ENCODE data around the gene PCDHGB5. TPM values are rescaled to one million over a fixed set of nuclear protein-coding genes. Genes with fewer than 3 reads are reported as not detected.

Gene PCDHGB5
- total RNA-seq, 4 donors from 2014 or later, result 13.3 to 27.4 (median 15.3) TPM

- peaks cover 40% of the 10 kb centered on the region for H3K9me3 ChIP-seq
- H3K27ac ChIP-seq, result no peak overlapping the region
These were observed 39.5 kb downstream of the PCDHGB5 start for GRCh38 chr5:141437221-141437620.

GRCh38 chr5:141439411-141440141, 41.8 kb downstream of the PCDHGB5 start:
- peaks cover 21% of the 10 kb centered on the region for H3K9me3 ChIP-seq
- WGBS, result 63% methylated on average over 10 of the region's 10 CpGs

More at GRCh38 chr5:141437221-141437620, 39.5 kb downstream of the PCDHGB5 start:
- no peaks in the 10 kb centered on the region for H3K36me3 ChIP-seq
- no peaks in the 10 kb centered on the region for H3K4me1 ChIP-seq
- H3K4me3 ChIP-seq, result no peak overlapping the region
- TF ChIP-seq POLR2A (IDR thresholded peaks at IDR 0.05) (no peak), CTCF (IDR thresholded peaks at IDR 0.05) (no peak), EP300 (IDR thresholded peaks at IDR 0.05) (no peak), POLR2AphosphoS5 (IDR thresholded peaks at IDR 0.05) (no peak)
- H3K27me3 ChIP-seq, result no peaks in the 10 kb centered on the region
- WGBS, result 95% methylated on average over 2 of the region's 2 CpGs
- DNase-seq (ENCODE audit: low spot score in 2 of 2), result no peak

GRCh38 chr5:141440341-141440740, 42.6 kb downstream of the PCDHGB5 start:
- Histone ChIP-seq H3K4me3 (no peak overlapping the region), H3K4me1 (no peaks in the 10 kb centered on the region), H3K27ac (no peak overlapping the region), H3K9me3 (peaks cover 21% of the 10 kb centered on the region), H3K27me3 (no peaks in the 10 kb centered on the region), H3K36me3 (no peaks in the 10 kb centered on the region)
- WGBS, result 97% methylated on average over 9 of the region's 9 CpGs
- no peak for TF ChIP-seq POLR2A (IDR thresholded peaks at IDR 0.05)
- no peak for TF ChIP-seq CTCF (IDR thresholded peaks at IDR 0.05)
- no peak for TF ChIP-seq POLR2AphosphoS5 (IDR thresholded peaks at IDR 0.05)
- TF ChIP-seq EP300 (IDR thresholded peaks at IDR 0.05), result no peak
- no peak for DNase-seq (ENCODE audit: low spot score in 2 of 2)

More at GRCh38 chr5:141439411-141440141, 41.8 kb downstream of the PCDHGB5 start:
- Histone ChIP-seq H3K4me3 (no peak overlapping the region), H3K36me3 (no peaks in the 10 kb centered on the region), H3K27ac (no peak overlapping the region), H3K27me3 (no peaks in the 10 kb centered on the region), H3K4me1 (no peaks in the 10 kb centered on the region)
- TF ChIP-seq POLR2AphosphoS5 (IDR thresholded peaks at IDR 0.05) (no peak), POLR2A (IDR thresholded peaks at IDR 0.05) (no peak), CTCF (IDR thresholded peaks at IDR 0.05) (no peak), EP300 (IDR thresholded peaks at IDR 0.05) (no peak)
- no peak for DNase-seq (ENCODE audit: low spot score in 2 of 2)

GRCh38 chr5:141441571-141442170, 43.9 kb downstream of the PCDHGB5 start:
- H3K4me1 ChIP-seq, result no peaks in the 10 kb centered on the region
- no peaks in the 10 kb centered on the region for H3K36me3 ChIP-seq
- peaks cover 21% of the 10 kb centered on the region for H3K9me3 ChIP-seq
- H3K4me3 ChIP-seq, result no peak overlapping the region
- no peak for DNase-seq (ENCODE audit: low spot score in 2 of 2)
- TF ChIP-seq CTCF (IDR thresholded peaks at IDR 0.05), result no peak
- TF ChIP-seq EP300 (IDR thresholded peaks at IDR 0.05), result no peak
- TF ChIP-seq POLR2A (IDR thresholded peaks at IDR 0.05), result no peak
- TF ChIP-seq POLR2AphosphoS5 (IDR thresholded peaks at IDR 0.05), result no peak
- WGBS, result 46% methylated on average over 45 of the region's 50 CpGs
- no peak overlapping the region for H3K27ac ChIP-seq
- H3K27me3 ChIP-seq, result no peaks in the 10 kb centered on the region

Other genes starting within 250 kb of the PCDHGB5 start
- gene PCDHB6, start 247.9 kb upstream of the PCDHGB5 start, total RNA-seq, result 1 to 10 TPM in 2 of 4 donors, under 1 TPM in 1, not detected in 1; 0.76 to 2.2 (median 1.7) TPM
- gene PCDHB7, start 225.3 kb upstream of the PCDHGB5 start, total RNA-seq, result 1 to 10 TPM in 1 of 4 donors, under 1 TPM in 3; 0.49 to 1.2 (median 0.78) TPM
- gene PCDHB8, start 220.2 kb upstream of the PCDHGB5 start, total RNA-seq, result under 1 TPM in 3 of 4 donors, not detected in 1; 0.62 to 0.93 (median 0.68) TPM
- gene PCDHB16, start 215.6 kb upstream of the PCDHGB5 start, total RNA-seq, result 1 to 10 TPM; 2.9 to 4.8 (median 3.2) TPM
- gene PCDHB9, start 210.8 kb upstream of the PCDHGB5 start, total RNA-seq, result 1 to 10 TPM; 1.1 to 3.2 (median 2.5) TPM
- 1 to 10 TPM in 3 of 4 donors, under 1 TPM in 1; 0.60 to 1.4 (median 1.2) TPM for gene PCDHB10, start 205.6 kb upstream of the PCDHGB5 start, total RNA-seq
- 1 to 10 TPM in 3 of 4 donors, under 1 TPM in 1; 0.98 to 2.8 (median 1.2) TPM for gene PCDHB11, start 198.3 kb upstream of the PCDHGB5 start, total RNA-seq
- gene PCDHB12, start 189.2 kb upstream of the PCDHGB5 start, total RNA-seq, result 1 to 10 TPM in 1 of 4 donors, under 1 TPM in 3; 0.83 to 2.2 (median 0.95) TPM
- 1 to 10 TPM; 5.9 to 10.0 (median 6.2) TPM for gene PCDHB13, start 184.0 kb upstream of the PCDHGB5 start, total RNA-seq
- gene PCDHB14, start 174.6 kb upstream of the PCDHGB5 start, total RNA-seq, result 1 to 10 TPM; 2.5 to 6.5 (median 6.0) TPM
- 1 to 10 TPM in 3 of 4 donors, under 1 TPM in 1; 0.68 to 2.3 (median 1.6) TPM for gene PCDHB15, start 152.6 kb upstream of the PCDHGB5 start, total RNA-seq
- 1 to 10 TPM in 2 of 4 donors, under 1 TPM in 2; 0.57 to 4.5 (median 0.99) TPM for gene SLC25A2, start 93.9 kb upstream of the PCDHGB5 start, total RNA-seq
- 10 to 100 TPM; 47.3 to 70.3 (median 62.7) TPM for gene TAF7, start 77.2 kb upstream of the PCDHGB5 start, total RNA-seq
- under 1 TPM; 0.26 to 0.38 (median 0.33) TPM for gene PCDHGA1, start 67.4 kb upstream of the PCDHGB5 start, total RNA-seq
- 1 to 10 TPM; 2.0 to 3.4 (median 2.9) TPM for gene PCDHGA2, start 59.2 kb upstream of the PCDHGB5 start, total RNA-seq
- 1 to 10 TPM; 1.3 to 2.3 (median 1.7) TPM for gene PCDHGA3, start 54.1 kb upstream of the PCDHGB5 start, total RNA-seq
- gene PCDHGB1, start 47.8 kb upstream of the PCDHGB5 start, total RNA-seq, result 1 to 10 TPM; 1.2 to 4.3 (median 2.8) TPM
- gene PCDHGA4, start 42.9 kb upstream of the PCDHGB5 start, total RNA-seq, result 1 to 10 TPM; 2.0 to 5.6 (median 3.2) TPM
- gene PCDHGB2, start 38.0 kb upstream of the PCDHGB5 start, total RNA-seq, result 1 to 10 TPM; 2.6 to 6.5 (median 3.8) TPM
- gene PCDHGA5, start 33.8 kb upstream of the PCDHGB5 start, total RNA-seq, result 1 to 10 TPM; 1.5 to 4.0 (median 2.7) TPM
- 1 to 10 TPM; 4.3 to 9.7 (median 7.5) TPM for gene PCDHGB3, start 27.7 kb upstream of the PCDHGB5 start, total RNA-seq
- gene PCDHGA6, start 24.1 kb upstream of the PCDHGB5 start, total RNA-seq, result 1 to 10 TPM; 3.3 to 7.3 (median 5.3) TPM
- gene PCDHGA7, start 15.2 kb upstream of the PCDHGB5 start, total RNA-seq, result 1 to 10 TPM; 2.7 to 5.6 (median 4.5) TPM
- 10 to 100 TPM in 1 of 4 donors, 1 to 10 TPM in 3; 4.1 to 10.3 (median 7.2) TPM for gene PCDHGB4, start 10.2 kb upstream of the PCDHGB5 start, total RNA-seq
- 1 to 10 TPM; 1.1 to 5.1 (median 2.1) TPM for gene PCDHGA8, start 5.3 kb upstream of the PCDHGB5 start, total RNA-seq
- gene PCDHGA9, start 4.8 kb downstream of the PCDHGB5 start, total RNA-seq, result 10 to 100 TPM in 1 of 4 donors, 1 to 10 TPM in 3; 4.9 to 20.8 (median 7.9) TPM
- 10 to 100 TPM in 1 of 4 donors, 1 to 10 TPM in 3; 4.5 to 13.8 (median 8.2) TPM for gene PCDHGB6, start 10.1 kb downstream of the PCDHGB5 start, total RNA-seq
- 10 to 100 TPM in 2 of 4 donors, 1 to 10 TPM in 2; 7.0 to 23.6 (median 10.3) TPM for gene PCDHGA10, start 15.0 kb downstream of the PCDHGB5 start, total RNA-seq
- 10 to 100 TPM in 2 of 4 donors, 1 to 10 TPM in 2; 9.2 to 18.3 (median 9.9) TPM for gene PCDHGB7, start 19.7 kb downstream of the PCDHGB5 start, total RNA-seq
- gene PCDHGA11, start 23.1 kb downstream of the PCDHGB5 start, total RNA-seq, result 10 to 100 TPM in 1 of 4 donors, 1 to 10 TPM in 3; 3.4 to 14.3 (median 6.9) TPM
- gene PCDHGA12, start 32.6 kb downstream of the PCDHGB5 start, total RNA-seq, result 10 to 100 TPM in 1 of 4 donors, 1 to 10 TPM in 3; 2.9 to 13.4 (median 6.6) TPM
- gene PCDHGC3, start 78.0 kb downstream of the PCDHGB5 start, total RNA-seq, result 10 to 100 TPM; 30.0 to 73.4 (median 60.4) TPM
- gene PCDHGC4, start 87.1 kb downstream of the PCDHGB5 start, total RNA-seq, result 10 to 100 TPM in 3 of 4 donors, 1 to 10 TPM in 1; 2.7 to 30.6 (median 15.0) TPM
- gene PCDHGC5, start 91.1 kb downstream of the PCDHGB5 start, total RNA-seq, result 10 to 100 TPM in 1 of 4 donors, 1 to 10 TPM in 3; 1.6 to 10.5 (median 3.2) TPM
- gene DIAPH1, start 221.1 kb downstream of the PCDHGB5 start, total RNA-seq, result 100 to 1,000 TPM in 1 of 4 donors, 10 to 100 TPM in 3; 83.0 to 115 (median 95.1) TPM
- 10 to 100 TPM; 50.0 to 79.2 (median 59.4) TPM for gene HDAC3, start 238.9 kb downstream of the PCDHGB5 start, total RNA-seq
- 1 to 10 TPM; 2.9 to 9.0 (median 5.7) TPM for gene RELL2, start 239.1 kb downstream of the PCDHGB5 start, total RNA-seq

Data from suprapubic skin (tissue), 4 donors.